SK-N-SH (cell line): ENCODE measurements around the gene SCARB1. TPM values are rescaled to one million over a fixed set of nuclear protein-coding genes. Genes with fewer than 3 reads are reported as not detected.

Experiments used
- CTCF ChIA-PET: fragments of 300-600, 350-600 bp; formaldehyde crosslinking; extraction: SDS; loops from one replicate; lab custom pipeline; 2021; lab: Yijun Ruan, JAX
- POLR2A ChIA-PET: fragments of 350-600 bp; sonication (Branson Sonifier 250); formaldehyde crosslinking; extraction: SDS; loops from one replicate; lab custom pipeline; 2020; ENCODE audit warnings: antibody characterized with exemption, inconsistent platforms; lab: Yijun Ruan, JAX
- DNase-seq: peaks from one replicate; pipeline ENCODE4 v3.0.0; 2012
- H2AFZ ChIP-seq: fragments of 200-600 bp; sonication (generic); 2 replicates; pipeline ENCODE4 v1.8.1; 2016; ENCODE audit warnings: antibody characterized with exemption, mild to moderate bottlenecking, low read depth
- H3F3A ChIP-seq: fragments of 200-600 bp; sonication (generic); replicated peaks from 2 replicates; pipeline ENCODE3; 2016; ENCODE audit warnings: antibody characterized with exemption, mild to moderate bottlenecking; ENCODE audit not compliant: insufficient read depth
- H3K27ac ChIP-seq, 2 experiments: fragments of 200-500 bp in 1 of 2; fragments of 200-600 bp in 1 of 2; sonication (Bioruptor generic) in 1 of 2; sonication (generic), shearing (Covaris generic) in 1 of 2; 2 replicates each; pipeline versions ENCODE4 v1.5.1 to v1.6.1; 2014 to 2016; ENCODE audit warnings: low read depth in 2 of 2, inconsistent platforms in 1 of 2, low read length in 1 of 2, mild to moderate bottlenecking in 1 of 2, mixed read lengths in 1 of 2
- H3K27me3 ChIP-seq: fragments of 200-600 bp; sonication (generic), shearing (Covaris generic); 2 replicates; pipeline ENCODE4 v1.6.1; 2016; ENCODE audit warnings: mixed run types; ENCODE audit not compliant: insufficient read depth
- H3K36me3 ChIP-seq, 2 experiments: fragments of 200-500 bp in 1 of 2; fragments of 200-600 bp in 1 of 2; sonication (Bioruptor generic) in 1 of 2; sonication (generic) in 1 of 2; replicated peaks in 1 of 2; 2 replicates each; pipeline versions ENCODE3 to v1.5.1; 2014 to 2016; ENCODE audit warnings: low read length in 1 of 2, mild to moderate bottlenecking in 1 of 2; ENCODE audit not compliant: insufficient read depth in 2 of 2, control insufficient read depth in 1 of 2
- H3K4me1 ChIP-seq, 2 experiments: fragments of 200-500 bp in 1 of 2; fragments of 200-600 bp in 1 of 2; sonication (Bioruptor generic) in 1 of 2; sonication (generic), shearing (Covaris generic) in 1 of 2; 2 replicates each; pipeline versions ENCODE4 v1.5.1 to v1.6.1; 2014 to 2016; ENCODE audit warnings: low read depth in 1 of 2, low read length in 1 of 2, mixed run types in 1 of 2; ENCODE audit not compliant: insufficient read depth in 2 of 2, control insufficient read depth in 1 of 2
- H3K4me2 ChIP-seq: fragments of 200-600 bp; sonication (generic), shearing (Covaris generic); 2 replicates; pipeline ENCODE4 v1.6.1; 2017; ENCODE audit warnings: mixed run types
- H3K4me3 ChIP-seq, 2 experiments: fragments of 200-500 bp in 1 of 2; fragments of 200-600 bp in 1 of 2; sonication (Bioruptor generic) in 1 of 2; sonication (generic), shearing (Covaris generic) in 1 of 2; 2 replicates each; pipeline versions ENCODE4 v1.5.1 to v1.8.1; 2014 to 2016; ENCODE audit warnings: low read depth in 2 of 2, inconsistent platforms in 1 of 2, low read length in 1 of 2, mild to moderate bottlenecking in 1 of 2, mixed read lengths in 1 of 2, moderate library complexity in 1 of 2
- H3K79me2 ChIP-seq: fragments of 200-600 bp; sonication (generic); 2 replicates; pipeline ENCODE4 v1.8.1; 2017; ENCODE audit warnings: mild to moderate bottlenecking; ENCODE audit not compliant: insufficient read depth
- H3K9ac ChIP-seq: fragments of 200-600 bp; sonication (generic); 2 replicates; pipeline ENCODE4 v1.6.1; 2017; ENCODE audit warnings: mixed run types
- H3K9me2 ChIP-seq: fragments of 200-600 bp; sonication (generic); 2 replicates; pipeline ENCODE4 v1.6.1; 2017; ENCODE audit warnings: mixed run types
- H3K9me3 ChIP-seq: fragments of 200-600 bp; sonication (generic); 2 replicates; pipeline ENCODE4 v1.6.1; 2017; ENCODE audit warnings: mixed run types, mild to moderate bottlenecking, moderate library complexity
- H4K20me1 ChIP-seq: fragments of 200-600 bp; sonication (generic); 2 replicates; pipeline ENCODE4 v1.6.1; 2017; ENCODE audit warnings: mild to moderate bottlenecking, mixed run types; ENCODE audit not compliant: insufficient read depth
- CHD2 ChIP-seq: fragments of 150-350 bp; IDR thresholded peaks from 2 replicates; pipeline ENCODE4 v1.6.1; 2018; ENCODE audit warnings: low read length; ENCODE audit not compliant: partially characterized antibody
- CTCF ChIP-seq: fragments of 200-600 bp; sonication (generic); IDR thresholded peaks from 2 replicates; pipeline ENCODE4 v1.6.1; 2017; ENCODE audit warnings: antibody characterized with exemption, mild to moderate bottlenecking, moderate library complexity
- EZH2phosphoT487 ChIP-seq: fragments of 200-600 bp; sonication (generic); IDR thresholded peaks from 2 replicates; pipeline ENCODE4 v1.6.1; 2017; ENCODE audit warnings: low read depth, mixed run types, mild to moderate bottlenecking, antibody characterized with exemption, moderate library complexity, borderline replicate concordance
- GABPA ChIP-seq: IDR thresholded peaks from 2 replicates; pipeline ENCODE4 v1.4.0; 2012; ENCODE audit warnings: low read depth, mild to moderate bottlenecking
- JUND ChIP-seq: IDR thresholded peaks from 2 replicates; pipeline ENCODE4 v1.4.0; 2012
- MEF2A ChIP-seq: IDR thresholded peaks from 2 replicates; pipeline ENCODE4 v1.4.0; 2012; ENCODE audit warnings: low read depth, borderline replicate concordance
- MXI1 ChIP-seq: IDR thresholded peaks from 2 replicates; pipeline ENCODE4 v1.6.1; 2012; ENCODE audit warnings: mild to moderate bottlenecking, low read depth, low read length, improper control_type of control experiment
- NFIC ChIP-seq: IDR thresholded peaks from 2 replicates; pipeline ENCODE4 v1.4.0; 2012; ENCODE audit warnings: borderline replicate concordance
- PBX3 ChIP-seq: IDR thresholded peaks from 2 replicates; pipeline ENCODE4; 2012
- RAD21 ChIP-seq: IDR thresholded peaks from 2 replicates; pipeline ENCODE4 v1.6.1; 2012; ENCODE audit warnings: mild to moderate bottlenecking, low read length
- RCOR1 ChIP-seq: fragments of 150-350 bp; IDR thresholded peaks from 2 replicates; pipeline ENCODE4 v1.6.1; 2017; ENCODE audit warnings: antibody characterized with exemption, low read length
- RXRA ChIP-seq: IDR thresholded peaks from 2 replicates; pipeline ENCODE4 v1.4.0; 2012; ENCODE audit warnings: low read depth, mild to moderate bottlenecking, borderline replicate concordance
- TAF1 ChIP-seq: IDR thresholded peaks from 2 replicates; pipeline ENCODE4 v1.6.1; 2012; ENCODE audit warnings: low read depth, mild to moderate bottlenecking, low read length, moderate library complexity, borderline replicate concordance
- TCF12 ChIP-seq: IDR thresholded peaks from 2 replicates; pipeline ENCODE4 v1.4.0; 2012
- TEAD4 ChIP-seq: IDR thresholded peaks from 2 replicates; pipeline ENCODE4 v1.4.0; 2012; ENCODE audit warnings: mild to moderate bottlenecking, borderline replicate concordance; ENCODE audit not compliant: insufficient read depth
- ZBTB33 ChIP-seq: IDR thresholded peaks from 2 replicates; pipeline ENCODE4 v1.4.0; 2012; ENCODE audit warnings: low read depth, borderline replicate concordance
- WGBS: methylation state at CpG from one replicate; pipeline ENCODE4 v1.1.6; 2017; ENCODE audit warnings: low lambda C conversion rate; 5-methylcytosine and 5-hydroxymethylcytosine counted together
- polyA plus RNA-seq, 3 experiments: library from polyadenylated mRNA; depleted of rRNA; stranded (reverse); fragments of >200 nt; gene quantifications; 2 replicates each; pipeline ENCODE4 v1.2.3, GENCODE V29; 2012

SCARB1 gene
- polyA plus RNA-seq, 1 of the 3 experiments (the other 2 are of a cell fraction), result 33.0 TPM

- Histone ChIP-seq H3K27ac (no peak overlapping the region), H2AFZ (no peak overlapping the region), H3K4me1 (peaks cover 0 to 9% of the 10 kb centered on the region in 2 experiments; a peak in 1 of 4 replicates), H3K9me2 (no peaks in the 10 kb centered on the region), H3K79me2 (no peaks in the 10 kb centered on the region), H3F3A (no peaks in the 10 kb centered on the region), H3K9me3 (no peaks in the 10 kb centered on the region), H3K4me3 (no peak overlapping the region), H3K36me3 (no peaks in the 10 kb centered on the region), H3K27me3 (no peaks in the 10 kb centered on the region), H3K9ac (no peak overlapping the region), H4K20me1 (no peaks in the 10 kb centered on the region), H3K4me2 (no peak overlapping the region)
- no peak for DNase-seq
- WGBS, result 89% methylated on average over 13 of the region's 13 CpGs
- ChIA-PET CTCF (interaction anchor here (1.1 to 2.0 kb wide), 3 partner anchors 9 to 109 kb away, joined by 4 to 7 read pairs (median 4); no protein-coding TSS in a partner anchor), POLR2A (interaction anchor here (0.5 kb wide), 1 partner anchor 11 kb away, joined by 3 read pairs; no protein-coding TSS in a partner anchor)
- TF ChIP-seq RXRA, result no peak
- no peak for TF ChIP-seq PBX3
- no peak for TF ChIP-seq NFIC
- no peak for TF ChIP-seq JUND
- no peak for TF ChIP-seq TEAD4
- TF ChIP-seq EZH2phosphoT487, result no peak
- no peak for TF ChIP-seq ZBTB33
- no peak for TF ChIP-seq RCOR1
- TF ChIP-seq MXI1, result no peak
- TF ChIP-seq RAD21, result no peak
- TF ChIP-seq MEF2A, result no peak
- TF ChIP-seq TCF12, result no peak
- TF ChIP-seq CTCF, result no peak
- TF ChIP-seq CHD2, result no peak
- TF ChIP-seq GABPA, result no peak
- TF ChIP-seq TAF1, result no peak
Observed at GRCh38 chr12:124797321-124797720, 66.3 kb downstream of the SCARB1 start.
